Panc1 (cell line): Measurements from ENCODE around the gene CBX2. TPM values are rescaled to one million over a fixed set of nuclear protein-coding genes. Genes with fewer than 3 reads are reported as not detected.

ENCODE experiments used
- ATAC-seq: fragments of 200-7000 bp; cut with Tn5 transposase; 2 replicates; pipeline ENCODE4 v1.9.1; 2020; ENCODE audit warnings: mild to moderate bottlenecking, moderate library complexity
- BruUV-seq: library from RNA; stranded (reverse); fragments of 400-500 nt; replicated peaks from 2 replicates; lab custom pipeline; 2021; lab: Mats Ljungman, UMichigan
- CTCF ChIA-PET: fragments of 300-600 bp; sonication (Branson Sonifier 250); formaldehyde crosslinking; loops from one replicate; lab custom pipeline; 2022; ENCODE audit warnings: antibody characterized with exemption; lab: Charles Lee
- POLR2A ChIA-PET: fragments of 300-600 bp; sonication (Branson Sonifier 250); formaldehyde crosslinking; loops from one replicate; lab custom pipeline; 2022; ENCODE audit warnings: antibody characterized with exemption; lab: Charles Lee
- DNase-seq: peaks from one replicate; pipeline ENCODE4 v3.0.0-alpha.2; 2010; ENCODE audit warnings: low read depth, low spot score
- H3K27ac ChIP-seq: 2 replicates; pipeline ENCODE4 v1.5.1; 2011; ENCODE audit warnings: mild to moderate bottlenecking, low read length, inconsistent platforms
- H3K27me3 ChIP-seq: fragments of 200-500 bp; sonication (Bioruptor generic); 2 replicates; pipeline ENCODE4 v1.6.0; 2014; ENCODE audit warnings: low read length, inconsistent platforms; ENCODE audit not compliant: control insufficient read depth, insufficient read depth
- H3K36me3 ChIP-seq: fragments of 200-500 bp; sonication (Bioruptor generic); 2 replicates; pipeline ENCODE4 v1.5.1; 2014; ENCODE audit warnings: inconsistent platforms, mild to moderate bottlenecking, low read length, moderate library complexity; ENCODE audit not compliant: control insufficient read depth, insufficient read depth
- H3K4me1 ChIP-seq: 2 replicates; pipeline ENCODE4 v1.5.1; 2011; ENCODE audit warnings: inconsistent platforms, mild to moderate bottlenecking, low read length, moderate library complexity; ENCODE audit not compliant: control insufficient read depth, insufficient read depth
- H3K4me3 ChIP-seq, 2 experiments: 2 replicates each; pipeline ENCODE4 v1.5.1; 2011 to 2012; ENCODE audit warnings: low read depth in 2 of 2, low read length in 2 of 2, mild to moderate bottlenecking in 2 of 2, inconsistent platforms in 1 of 2, moderate library complexity in 1 of 2
- H3K9me3 ChIP-seq: fragments of 200-500 bp; sonication (Bioruptor generic); 2 replicates; pipeline ENCODE4 v1.5.1; 2014; ENCODE audit warnings: low read depth, mild to moderate bottlenecking, inconsistent platforms, low read length, moderate library complexity; ENCODE audit not compliant: control insufficient read depth, insufficient read depth
- POLR2AphosphoS5 ChIP-seq: IDR thresholded peaks from 2 replicates; pipeline ENCODE4 v1.6.1; 2012; ENCODE audit warnings: mild to moderate bottlenecking, low read depth, low read length, moderate library complexity
- SIN3A ChIP-seq: IDR thresholded peaks from 2 replicates; pipeline ENCODE4 v1.6.1; 2012; ENCODE audit warnings: low read depth, mild to moderate bottlenecking, low read length, moderate library complexity, borderline replicate concordance; ENCODE audit not compliant: insufficient read depth
- TCF7L2 ChIP-seq: IDR thresholded peaks from 2 replicates; pipeline ENCODE4 v1.6.1; 2011; ENCODE audit warnings: mild to moderate bottlenecking, low read depth, low read length, inconsistent platforms
- in situ Hi-C: cut with HindIII; loops from 2 replicates; pipeline ENCODE4 v1.10.0; 2016; ENCODE audit warnings: low sequenced_read_pairs, low pct_unique_long_range_greater_than_20kb
- intact Hi-C: fragments of 100-400 bp; cut with micrococcal nuclease; formaldehyde crosslinking; loops from one replicate; pipeline ENCODE4 v1.10.0; 2022; ENCODE audit not compliant: unreplicated experiment
- total RNA-seq: library from RNA; stranded (reverse); gene quantifications from one replicate; pipeline ENCODE4 v1.2.1, GENCODE V29; 2021; ENCODE audit not compliant: unreplicated experiment
- TF ChIP-seq, protein P1 (sequence below), 2 experiments: IDR thresholded peaks; 2 replicates each; pipeline ENCODE4 v1.6.1; 2011 to 2012; ENCODE audit warnings: low read depth in 2 of 2, control low read depth in 1 of 2, low read length in 1 of 2, mild to moderate bottlenecking in 1 of 2, moderate library complexity in 1 of 2; ENCODE audit not compliant: insufficient read depth in 1 of 2
- TF ChIP-seq, protein P2 (sequence below): fragments of 450-650 bp; IDR thresholded peaks from 2 replicates; pipeline ENCODE4 v1.5.1; 2017; ENCODE audit warnings: mild to moderate bottlenecking

The CBX2 gene
- total RNA-seq, 1 experiment from 2014 or later = 9.0 TPM

DNA sequence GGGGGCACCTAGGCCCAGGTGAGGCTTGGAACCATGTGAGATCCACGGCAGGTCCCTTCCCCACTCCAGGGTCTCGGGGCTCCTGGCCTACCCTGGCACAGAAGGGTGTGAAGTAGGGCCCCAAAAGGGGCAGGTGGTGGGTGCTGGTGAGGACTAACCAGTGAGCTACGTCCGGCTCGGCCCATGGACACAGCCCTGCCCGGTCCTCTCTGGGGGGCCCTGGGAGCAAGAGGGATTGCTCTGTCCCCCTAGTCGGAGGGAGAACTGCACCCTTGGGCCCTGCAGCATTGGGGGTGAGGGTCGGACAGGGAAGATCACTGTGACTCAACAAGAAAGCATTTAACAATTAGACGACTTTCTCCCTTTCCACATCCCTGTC, 44.3 kb upstream of the CBX2 start:
- Histone ChIP-seq H3K4me3 (no peak overlapping the region), H3K9me3 (no peaks in the 10 kb centered on the region), H3K27me3 (no peaks in the 10 kb centered on the region), H3K4me1 (peaks cover 6% of the 10 kb centered on the region; the same call in 1 of the 2 replicates), H3K27ac (no peak overlapping the region), H3K36me3 (no peaks in the 10 kb centered on the region)
- intact Hi-C loops (no loop called here), in situ Hi-C loops (no loop called here)
- TF ChIP-seq POLR2AphosphoS5 (no peak), TCF7L2 (no peak), SIN3A (no peak)
- TF ChIP-seq, protein P1, sequence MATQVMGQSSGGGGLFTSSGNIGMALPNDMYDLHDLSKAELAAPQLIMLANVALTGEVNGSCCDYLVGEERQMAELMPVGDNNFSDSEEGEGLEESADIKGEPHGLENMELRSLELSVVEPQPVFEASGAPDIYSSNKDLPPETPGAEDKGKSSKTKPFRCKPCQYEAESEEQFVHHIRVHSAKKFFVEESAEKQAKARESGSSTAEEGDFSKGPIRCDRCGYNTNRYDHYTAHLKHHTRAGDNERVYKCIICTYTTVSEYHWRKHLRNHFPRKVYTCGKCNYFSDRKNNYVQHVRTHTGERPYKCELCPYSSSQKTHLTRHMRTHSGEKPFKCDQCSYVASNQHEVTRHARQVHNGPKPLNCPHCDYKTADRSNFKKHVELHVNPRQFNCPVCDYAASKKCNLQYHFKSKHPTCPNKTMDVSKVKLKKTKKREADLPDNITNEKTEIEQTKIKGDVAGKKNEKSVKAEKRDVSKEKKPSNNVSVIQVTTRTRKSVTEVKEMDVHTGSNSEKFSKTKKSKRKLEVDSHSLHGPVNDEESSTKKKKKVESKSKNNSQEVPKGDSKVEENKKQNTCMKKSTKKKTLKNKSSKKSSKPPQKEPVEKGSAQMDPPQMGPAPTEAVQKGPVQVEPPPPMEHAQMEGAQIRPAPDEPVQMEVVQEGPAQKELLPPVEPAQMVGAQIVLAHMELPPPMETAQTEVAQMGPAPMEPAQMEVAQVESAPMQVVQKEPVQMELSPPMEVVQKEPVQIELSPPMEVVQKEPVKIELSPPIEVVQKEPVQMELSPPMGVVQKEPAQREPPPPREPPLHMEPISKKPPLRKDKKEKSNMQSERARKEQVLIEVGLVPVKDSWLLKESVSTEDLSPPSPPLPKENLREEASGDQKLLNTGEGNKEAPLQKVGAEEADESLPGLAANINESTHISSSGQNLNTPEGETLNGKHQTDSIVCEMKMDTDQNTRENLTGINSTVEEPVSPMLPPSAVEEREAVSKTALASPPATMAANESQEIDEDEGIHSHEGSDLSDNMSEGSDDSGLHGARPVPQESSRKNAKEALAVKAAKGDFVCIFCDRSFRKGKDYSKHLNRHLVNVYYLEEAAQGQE (IDR thresholded peaks at IDR 0.05; ENCODE audit: insufficient read depth in 1 of 2, low read depth in 2 of 2, low read length in 1 of 2) = no peak
- TF ChIP-seq, protein P2, sequence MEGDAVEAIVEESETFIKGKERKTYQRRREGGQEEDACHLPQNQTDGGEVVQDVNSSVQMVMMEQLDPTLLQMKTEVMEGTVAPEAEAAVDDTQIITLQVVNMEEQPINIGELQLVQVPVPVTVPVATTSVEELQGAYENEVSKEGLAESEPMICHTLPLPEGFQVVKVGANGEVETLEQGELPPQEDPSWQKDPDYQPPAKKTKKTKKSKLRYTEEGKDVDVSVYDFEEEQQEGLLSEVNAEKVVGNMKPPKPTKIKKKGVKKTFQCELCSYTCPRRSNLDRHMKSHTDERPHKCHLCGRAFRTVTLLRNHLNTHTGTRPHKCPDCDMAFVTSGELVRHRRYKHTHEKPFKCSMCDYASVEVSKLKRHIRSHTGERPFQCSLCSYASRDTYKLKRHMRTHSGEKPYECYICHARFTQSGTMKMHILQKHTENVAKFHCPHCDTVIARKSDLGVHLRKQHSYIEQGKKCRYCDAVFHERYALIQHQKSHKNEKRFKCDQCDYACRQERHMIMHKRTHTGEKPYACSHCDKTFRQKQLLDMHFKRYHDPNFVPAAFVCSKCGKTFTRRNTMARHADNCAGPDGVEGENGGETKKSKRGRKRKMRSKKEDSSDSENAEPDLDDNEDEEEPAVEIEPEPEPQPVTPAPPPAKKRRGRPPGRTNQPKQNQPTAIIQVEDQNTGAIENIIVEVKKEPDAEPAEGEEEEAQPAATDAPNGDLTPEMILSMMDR = no peak
- no TSS peak for BruUV-seq
- ATAC-seq = no peak
- ChIA-PET POLR2A (no interaction called here), CTCF (interaction anchor here (0.6 kb wide), 1 partner anchor 44 kb away, joined by 6 read pairs; no protein-coding TSS in a partner anchor)
- DNase-seq = no peak

DNA sequence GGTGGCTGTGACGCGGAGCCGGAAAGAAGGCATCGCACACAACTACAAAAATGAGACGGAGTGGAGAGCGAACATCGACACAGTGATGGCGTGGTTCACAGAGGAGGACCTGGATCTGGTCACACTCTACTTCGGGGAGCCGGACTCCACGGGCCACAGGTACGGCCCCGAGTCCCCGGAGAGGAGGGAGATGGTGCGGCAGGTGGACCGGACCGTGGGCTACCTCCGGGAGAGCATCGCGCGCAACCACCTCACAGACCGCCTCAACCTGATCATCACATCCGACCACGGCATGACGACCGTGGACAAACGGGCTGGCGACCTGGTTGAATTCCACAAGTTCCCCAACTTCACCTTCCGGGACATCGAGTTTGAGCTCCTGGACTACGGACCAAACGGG, 42.9 kb upstream of the CBX2 start:
- Histone ChIP-seq H3K27ac (no peak overlapping the region), H3K4me1 (peaks cover 6% of the 10 kb centered on the region; the same call in 1 of the 2 replicates), H3K36me3 (no peaks in the 10 kb centered on the region), H3K4me3 (no peak overlapping the region), H3K27me3 (no peaks in the 10 kb centered on the region), H3K9me3 (no peaks in the 10 kb centered on the region)
- ChIA-PET POLR2A (no interaction called here), CTCF (interaction anchor here (0.6 kb wide), 1 partner anchor 24 kb away, joined by 3 read pairs; no protein-coding TSS in a partner anchor)
- TF ChIP-seq, protein P1 (IDR thresholded peaks at IDR 0.05; ENCODE audit: insufficient read depth in 1 of 2, low read depth in 2 of 2, low read length in 1 of 2) = no peak
- TF ChIP-seq POLR2AphosphoS5 = no peak
- TF ChIP-seq TCF7L2 = no peak
- no peak for TF ChIP-seq SIN3A
- TF ChIP-seq, protein P2 = no peak
- intact Hi-C loops (no loop called here), in situ Hi-C loops (no loop called here)
- no peak for ATAC-seq
- DNase-seq = no peak
- BruUV-seq = no TSS peak
